GM23248 (cell line): ENCODE measurements around the gene RNF213.
"Not testable (repeated sequence)": the region's sequence is repeated elsewhere in the genome, so short reads cannot be mapped to it uniquely, and the experiment has no call there.

Experiments
- EZH2 ChIP-seq: fragments of 200-600 bp; sonication (generic); IDR thresholded peaks from 2 replicates; pipeline ENCODE4 v1.6.1; 2018; ENCODE audit warnings: antibody characterized with exemption, mild to moderate bottlenecking; ENCODE audit not compliant: insufficient read depth, poor library complexity, severe bottlenecking
- EZH2phosphoT487 ChIP-seq: fragments of 200-600 bp; sonication (generic); IDR thresholded peaks from 2 replicates; pipeline ENCODE4 v1.6.1; 2018; ENCODE audit warnings: antibody characterized with exemption, moderate library complexity, mild to moderate bottlenecking, low read depth; ENCODE audit not compliant: insufficient read depth

GRCh38 chr17:80329421-80329820, 68.8 kb downstream of the RNF213 start:
- TF ChIP-seq EZH2, EZH2phosphoT487: not testable (repeated sequence)
